ENCODE data around the gene TCEANC2. TPM values are rescaled to one million over a fixed set of nuclear protein-coding genes. Genes with fewer than 3 reads are reported as not detected.

TCEANC2 gene
- total and polyA plus RNA-seq, 12 donors = 1.3 to 12.5 (median 5.6) TPM

- Histone ChIP-seq H3K36me3 (replicated peaks in 1 of 2) (no peaks in the 10 kb centered on the region), H3K4me1 (replicated peaks in 1 of 2) (no peaks in the 10 kb centered on the region), H3K27me3 (no peaks in the 10 kb centered on the region), H3K27ac (no peak overlapping the region), H3K4me3 (no peak overlapping the region), H3K9me3 (replicated peaks in 1 of 3) (no peaks in the 10 kb centered on the region)
- 76 to 95% (median 88%) methylated on average over 8 of the region's 8 CpGs for WGBS, 4 donors
- intact Hi-C loops (cut with DNase I) = loop anchor here in 1 of 2 donors (10.0 kb wide), 1 partner anchor 217 kb away; no protein-coding TSS in a partner anchor
- TF ChIP-seq CTCF (IDR thresholded peaks at IDR 0.05) (peak; percentile 46 to 68 (median 60)), POLR2A (IDR thresholded peaks at IDR 0.05) (no peak)
- DNase-seq = peak; percentile 40 to 84 (median 69)
These were observed 28.2 kb downstream of the TCEANC2 start for GRCh38 chr1:54081306-54082270.

GRCh38 chr1:54084794-54085193, 31.4 kb downstream of the TCEANC2 start:
- TF ChIP-seq POLR2A (IDR thresholded peaks at IDR 0.05) = no peak
- DNase-seq = no peak
- intact Hi-C loops (cut with DNase I) = loop anchor here in 1 of 2 donors (10.0 kb wide), 1 partner anchor 220 kb away; no protein-coding TSS in a partner anchor
- Histone ChIP-seq H3K4me3 (no peak overlapping the region), H3K27ac (no peak overlapping the region), H3K9me3 (replicated peaks in 1 of 3) (no peaks in the 10 kb centered on the region), H3K36me3 (replicated peaks in 1 of 2) (no peaks in the 10 kb centered on the region), H3K4me1 (replicated peaks in 1 of 2) (no peaks in the 10 kb centered on the region), H3K27me3 (no peaks in the 10 kb centered on the region)
- 83 to 98% (median 88%) methylated on average over 2 of the region's 2 CpGs for WGBS, 4 donors

- Histone ChIP-seq H3K4me1 (replicated peaks in 1 of 2) (no peaks in the 10 kb centered on the region), H3K9me3 (replicated peaks in 1 of 3) (no peaks in the 10 kb centered on the region), H3K27me3 (no peaks in the 10 kb centered on the region), H3K27ac (no peak overlapping the region), H3K4me3 (no peak overlapping the region), H3K36me3 (replicated peaks in 1 of 2) (no peaks in the 10 kb centered on the region)
- DNase-seq = no peak
- intact Hi-C loops (cut with DNase I) = loop anchor here in 1 of 2 donors (10.0 kb wide), 1 partner anchor 222 kb away; no protein-coding TSS in a partner anchor
- no peak for TF ChIP-seq POLR2A (IDR thresholded peaks at IDR 0.05)
- TF ChIP-seq CTCF (IDR thresholded peaks at IDR 0.05) = no peak
- 92 to 100% (median 93%) methylated on average over 1 of the region's 1 CpG for WGBS, 4 donors
These were observed 33.3 kb downstream of the TCEANC2 start for GRCh38 chr1:54086754-54087153.

- Histone ChIP-seq H3K36me3 (replicated peaks in 1 of 2) (no peaks in the 10 kb centered on the region), H3K4me3 (no peak overlapping the region), H3K4me1 (replicated peaks in 1 of 2) (no peaks in the 10 kb centered on the region), H3K27me3 (no peaks in the 10 kb centered on the region), H3K27ac (no peak overlapping the region), H3K9me3 (replicated peaks in 1 of 3) (no peaks in the 10 kb centered on the region)
- no peak for DNase-seq
- 91 to 95% (median 93%) methylated on average over 5 of the region's 5 CpGs for WGBS, 4 donors
- intact Hi-C loops (cut with DNase I) = loop anchor here in 1 of 2 donors (10.0 kb wide), 1 partner anchor 224 kb away; no protein-coding TSS in a partner anchor
- TF ChIP-seq CTCF (IDR thresholded peaks at IDR 0.05) = no peak
- no peak for TF ChIP-seq POLR2A (IDR thresholded peaks at IDR 0.05)
These were observed 35.0 kb downstream of the TCEANC2 start for GRCh38 chr1:54088385-54088784.
